HepG2 (cell line): Measurements from ENCODE around the gene PNKD. TPM values are rescaled to one million over a fixed set of nuclear protein-coding genes. Genes with fewer than 3 reads are reported as not detected.

Source experiments
- ATF2 ChIP-seq: sonication (generic); formaldehyde crosslinking; IDR thresholded peaks from 2 replicates; pipeline ENCODE4 v1.4.0; 2020; ENCODE audit warnings: missing genetic modification reagents
- BORCS8-MEF2B ChIP-seq: sonication (generic); formaldehyde crosslinking; IDR thresholded peaks from 2 replicates; pipeline ENCODE4 v1.8.0; 2022; ENCODE audit warnings: mild to moderate bottlenecking, missing genetic modification reagents
- CBX5 ChIP-seq: sonication (generic); formaldehyde crosslinking; IDR thresholded peaks from 2 replicates; pipeline ENCODE4 v1.4.0; 2020; ENCODE audit warnings: missing genetic modification reagents, borderline replicate concordance
- HDAC2 ChIP-seq: sonication (generic); formaldehyde crosslinking; IDR thresholded peaks from 2 replicates; pipeline ENCODE4 v1.4.0; 2020; ENCODE audit warnings: missing genetic modification reagents
- NR2F6 ChIP-seq, 2 experiments: IDR thresholded peaks; 2 replicates each; pipeline ENCODE4 v1.6.1; 2016; ENCODE audit warnings: antibody characterized with exemption in 1 of 2, mild to moderate bottlenecking in 1 of 2
- REPIN1 ChIP-seq: sonication (generic); formaldehyde crosslinking; IDR thresholded peaks from 2 replicates; pipeline ENCODE4 v1.8.0; 2022; ENCODE audit warnings: missing genetic modification reagents, low read depth, mild to moderate bottlenecking, borderline replicate concordance
- SALL1 ChIP-seq: sonication (generic); formaldehyde crosslinking; IDR thresholded peaks from 2 replicates; pipeline ENCODE4 v1.8.0; 2022; ENCODE audit warnings: mild to moderate bottlenecking, missing genetic modification reagents
- SMC3 ChIP-seq: IDR thresholded peaks from 2 replicates; pipeline ENCODE4 v1.6.1; 2011; ENCODE audit warnings: low read length, improper control_type of control experiment
- SP140L ChIP-seq: sonication (generic); formaldehyde crosslinking; IDR thresholded peaks from 2 replicates; pipeline ENCODE4 v1.4.0; 2020; ENCODE audit warnings: missing genetic modification reagents, borderline replicate concordance
- THRA ChIP-seq: sonication (generic); formaldehyde crosslinking; IDR thresholded peaks from 2 replicates; pipeline ENCODE4 v1.4.0; 2020; ENCODE audit warnings: missing genetic modification reagents, borderline replicate concordance
- ZBTB7B ChIP-seq: sonication (generic); formaldehyde crosslinking; IDR thresholded peaks from 2 replicates; pipeline ENCODE4 v1.4.0; 2020; ENCODE audit warnings: missing genetic modification reagents
- ZNF280D ChIP-seq: sonication (generic); formaldehyde crosslinking; IDR thresholded peaks from 2 replicates; pipeline ENCODE4 v1.5.1; 2020; ENCODE audit warnings: mild to moderate bottlenecking, missing genetic modification reagents
- ZNF335 ChIP-seq: sonication (generic); formaldehyde crosslinking; IDR thresholded peaks from 2 replicates; pipeline ENCODE4 v1.4.0; 2020; ENCODE audit warnings: missing genetic modification reagents
- ZNF414 ChIP-seq: sonication (generic); formaldehyde crosslinking; IDR thresholded peaks from 2 replicates; pipeline ENCODE4 v1.5.0; 2020; ENCODE audit warnings: missing genetic modification reagents
- ZNF598 ChIP-seq: sonication (generic); formaldehyde crosslinking; IDR thresholded peaks from 2 replicates; pipeline ENCODE4 v1.5.1; 2020; ENCODE audit warnings: mild to moderate bottlenecking, missing genetic modification reagents, borderline replicate concordance
- ZNF616 ChIP-seq: sonication (generic); formaldehyde crosslinking; IDR thresholded peaks from 2 replicates; pipeline ENCODE4 v1.5.0; 2020; ENCODE audit warnings: low read depth, mild to moderate bottlenecking, missing genetic modification reagents
- ZNF7 ChIP-seq: IDR thresholded peaks from 2 replicates; pipeline ENCODE4 v1.6.1; 2016; ENCODE audit warnings: missing biosample characterization, missing genetic modification reagents
- ZNF776 ChIP-seq: sonication (generic); formaldehyde crosslinking; IDR thresholded peaks from 2 replicates; pipeline ENCODE4 v1.4.0; 2020; ENCODE audit warnings: mild to moderate bottlenecking, missing genetic modification reagents
- polyA plus RNA-seq, 8 experiments: library from polyadenylated mRNA; depleted of rRNA in 3 of 8; stranded (reverse) in 7 of 8; unstranded in 1 of 8; fragments of >200 nt; fragmentation: Illumina TruSeq in 4 of 8; extraction: Trizol in 4 of 8; gene quantifications; 2 replicates each; pipeline versions ENCODE4 v1.2.1 to v1.2.3, GENCODE V29; 2011 to 2016; ENCODE audit warnings: low read depth in 4 of 8, missing spikeins in 1 of 8, mixed read lengths in 1 of 8; ENCODE audit not compliant: insufficient read depth in 1 of 8
- total RNA-seq, 5 experiments: library from RNA; depleted of rRNA; stranded (reverse); fragments of >200 nt; fragmentation: Illumina TruSeq; extraction: Trizol; gene quantifications; 2 replicates each; pipeline ENCODE4 v1.2.3, GENCODE V29; 2016; ENCODE audit warnings: low read depth in 1 of 5
- TF ChIP-seq, protein P1 (sequence below): IDR thresholded peaks from 2 replicates; pipeline ENCODE4 v1.4.0; 2020; ENCODE audit warnings: mild to moderate bottlenecking, missing genetic modification reagents

The PNKD gene
- total and polyA plus RNA-seq, 2 of the 13 experiments (the other 11 are each of a cell fraction or from before 2014, with no cell fraction given): 55.9 to 80.4 TPM

DNA sequence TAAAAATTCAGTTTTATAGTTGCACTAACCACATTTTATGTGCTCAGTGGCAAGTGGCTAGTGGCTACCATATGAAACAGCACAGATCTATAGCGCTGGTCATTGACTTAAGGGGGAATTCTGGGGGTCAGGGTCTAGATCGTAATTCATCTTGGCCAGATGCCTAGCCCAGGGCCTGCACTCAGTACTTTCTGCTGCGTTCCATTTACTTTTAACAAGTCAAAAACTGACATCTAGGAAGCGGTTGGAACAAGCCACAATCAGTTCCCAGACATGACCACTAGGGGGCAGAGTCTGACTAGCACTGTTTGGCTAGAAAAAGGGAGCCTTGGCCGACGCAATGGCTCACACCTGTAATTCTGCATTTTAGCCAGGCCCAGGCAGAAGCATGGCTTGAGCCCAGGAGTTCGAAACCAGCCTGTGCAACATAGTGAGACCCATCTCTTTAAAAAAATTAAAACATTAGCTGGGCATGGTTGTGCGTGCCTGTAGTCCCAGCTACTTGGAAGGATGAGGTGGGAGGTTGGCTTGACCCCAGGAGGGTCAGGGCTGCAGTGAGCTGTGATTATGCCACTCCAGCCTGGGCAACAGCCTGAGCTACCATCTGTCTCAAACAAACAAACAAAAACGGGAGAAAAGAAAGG is 31.0 kb downstream of the PNKD start (continued):
- TF ChIP-seq THRA (CRISPR knock-in tag): peak; percentile 79; the same call in 1 of the 2 replicates
- TF ChIP-seq ZNF616 (CRISPR knock-in tag): no peak
- TF ChIP-seq REPIN1 (CRISPR knock-in tag): peak; percentile 33; the same call in 1 of the 2 replicates
- TF ChIP-seq ZNF414: no peak
- peak; percentile 49 for TF ChIP-seq ZNF7 (CRISPR knock-in tag)
- TF ChIP-seq HDAC2 (CRISPR knock-in tag): peak; percentile 67; the same call in 1 of the 2 replicates
- peak; percentile 75; the same call in 1 of the 2 replicates for TF ChIP-seq ZBTB7B (CRISPR knock-in tag)
- no peak for TF ChIP-seq BORCS8-MEF2B
- TF ChIP-seq ATF2: peak; percentile 63; the same call in 1 of the 2 replicates
- TF ChIP-seq ZNF598 (CRISPR knock-in tag): peak; percentile 60; the same call in 1 of the 2 replicates
- no peak for TF ChIP-seq NR2F6 (IDR thresholded peaks at IDR 0.05)
- TF ChIP-seq NR2F6 (CRISPR knock-in tag; IDR thresholded peaks at IDR 0.05): peak; percentile 76
- peak; percentile 53; the same call in 1 of the 2 replicates for TF ChIP-seq ZNF335
- TF ChIP-seq ZNF280D: no peak
- TF ChIP-seq SALL1 (CRISPR knock-in tag): peak; percentile 90
- TF ChIP-seq CBX5: peak; percentile 97
- TF ChIP-seq SMC3: peak; percentile 99
- TF ChIP-seq, protein P1, sequence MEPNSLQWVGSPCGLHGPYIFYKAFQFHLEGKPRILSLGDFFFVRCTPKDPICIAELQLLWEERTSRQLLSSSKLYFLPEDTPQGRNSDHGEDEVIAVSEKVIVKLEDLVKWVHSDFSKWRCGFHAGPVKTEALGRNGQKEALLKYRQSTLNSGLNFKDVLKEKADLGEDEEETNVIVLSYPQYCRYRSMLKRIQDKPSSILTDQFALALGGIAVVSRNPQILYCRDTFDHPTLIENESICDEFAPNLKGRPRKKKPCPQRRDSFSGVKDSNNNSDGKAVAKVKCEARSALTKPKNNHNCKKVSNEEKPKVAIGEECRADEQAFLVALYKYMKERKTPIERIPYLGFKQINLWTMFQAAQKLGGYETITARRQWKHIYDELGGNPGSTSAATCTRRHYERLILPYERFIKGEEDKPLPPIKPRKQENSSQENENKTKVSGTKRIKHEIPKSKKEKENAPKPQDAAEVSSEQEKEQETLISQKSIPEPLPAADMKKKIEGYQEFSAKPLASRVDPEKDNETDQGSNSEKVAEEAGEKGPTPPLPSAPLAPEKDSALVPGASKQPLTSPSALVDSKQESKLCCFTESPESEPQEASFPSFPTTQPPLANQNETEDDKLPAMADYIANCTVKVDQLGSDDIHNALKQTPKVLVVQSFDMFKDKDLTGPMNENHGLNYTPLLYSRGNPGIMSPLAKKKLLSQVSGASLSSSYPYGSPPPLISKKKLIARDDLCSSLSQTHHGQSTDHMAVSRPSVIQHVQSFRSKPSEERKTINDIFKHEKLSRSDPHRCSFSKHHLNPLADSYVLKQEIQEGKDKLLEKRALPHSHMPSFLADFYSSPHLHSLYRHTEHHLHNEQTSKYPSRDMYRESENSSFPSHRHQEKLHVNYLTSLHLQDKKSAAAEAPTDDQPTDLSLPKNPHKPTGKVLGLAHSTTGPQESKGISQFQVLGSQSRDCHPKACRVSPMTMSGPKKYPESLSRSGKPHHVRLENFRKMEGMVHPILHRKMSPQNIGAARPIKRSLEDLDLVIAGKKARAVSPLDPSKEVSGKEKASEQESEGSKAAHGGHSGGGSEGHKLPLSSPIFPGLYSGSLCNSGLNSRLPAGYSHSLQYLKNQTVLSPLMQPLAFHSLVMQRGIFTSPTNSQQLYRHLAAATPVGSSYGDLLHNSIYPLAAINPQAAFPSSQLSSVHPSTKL: peak; percentile 75
- no peak for TF ChIP-seq ZNF776
- 0 out of 2 replicates have a peak, but pooled peaks have one; percentile 75 for TF ChIP-seq SP140L (CRISPR knock-in tag)
